PC-3 (cell line): ENCODE data around the gene STXBP3.

ENCODE experiments used
- EZH2 ChIP-seq: fragments of 300-600 bp; sonication (generic); IDR thresholded peaks from one replicate; pipeline ENCODE4 v1.6.1; 2017; ENCODE audit warnings: antibody characterized with exemption, mild to moderate bottlenecking, low read length; ENCODE audit not compliant: unreplicated experiment
- TF ChIP-seq, protein P1 (sequence below): fragments of 300-600 bp; sonication (generic); conservative IDR thresholded peaks from 2 replicates; pipeline ENCODE4 v1.5.1; 2017; ENCODE audit warnings: antibody characterized with exemption, low read depth, mild to moderate bottlenecking, low read length

- TF ChIP-seq EZH2: no peak
- TF ChIP-seq, protein P1, sequence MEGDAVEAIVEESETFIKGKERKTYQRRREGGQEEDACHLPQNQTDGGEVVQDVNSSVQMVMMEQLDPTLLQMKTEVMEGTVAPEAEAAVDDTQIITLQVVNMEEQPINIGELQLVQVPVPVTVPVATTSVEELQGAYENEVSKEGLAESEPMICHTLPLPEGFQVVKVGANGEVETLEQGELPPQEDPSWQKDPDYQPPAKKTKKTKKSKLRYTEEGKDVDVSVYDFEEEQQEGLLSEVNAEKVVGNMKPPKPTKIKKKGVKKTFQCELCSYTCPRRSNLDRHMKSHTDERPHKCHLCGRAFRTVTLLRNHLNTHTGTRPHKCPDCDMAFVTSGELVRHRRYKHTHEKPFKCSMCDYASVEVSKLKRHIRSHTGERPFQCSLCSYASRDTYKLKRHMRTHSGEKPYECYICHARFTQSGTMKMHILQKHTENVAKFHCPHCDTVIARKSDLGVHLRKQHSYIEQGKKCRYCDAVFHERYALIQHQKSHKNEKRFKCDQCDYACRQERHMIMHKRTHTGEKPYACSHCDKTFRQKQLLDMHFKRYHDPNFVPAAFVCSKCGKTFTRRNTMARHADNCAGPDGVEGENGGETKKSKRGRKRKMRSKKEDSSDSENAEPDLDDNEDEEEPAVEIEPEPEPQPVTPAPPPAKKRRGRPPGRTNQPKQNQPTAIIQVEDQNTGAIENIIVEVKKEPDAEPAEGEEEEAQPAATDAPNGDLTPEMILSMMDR: no peak
Measured at GRCh38 chr1:108817016-108817415, 70.5 kb downstream of the STXBP3 start.
